GM10248 (cell line): ENCODE measurements around the gene EPHA4.

Experiments
- CTCF ChIA-PET: fragments of 300-600 bp; sonication (Branson Sonifier 250); formaldehyde crosslinking; extraction: SDS; loops from one replicate; lab custom pipeline; 2021; ENCODE audit warnings: antibody characterized with exemption; lab: Yijun Ruan, JAX
- POLR2A ChIA-PET: fragments of 350-650 bp; sonication (Branson Sonifier 250); formaldehyde crosslinking; extraction: SDS; loops from one replicate; lab custom pipeline; 2020; ENCODE audit warnings: antibody characterized with exemption; lab: Yijun Ruan, JAX
- DNase-seq: peaks from one replicate; pipeline ENCODE4 v3.0.0; 2012; ENCODE audit errors: extremely low spot score
- TF ChIP-seq, protein P1 (sequence below): IDR thresholded peaks from 2 replicates; pipeline ENCODE4 v1.5.1; 2012; ENCODE audit warnings: mild to moderate bottlenecking, low read depth; ENCODE audit errors: extremely low read depth, missing control alignments, control extremely low read depth

The EPHA4 gene

DNA sequence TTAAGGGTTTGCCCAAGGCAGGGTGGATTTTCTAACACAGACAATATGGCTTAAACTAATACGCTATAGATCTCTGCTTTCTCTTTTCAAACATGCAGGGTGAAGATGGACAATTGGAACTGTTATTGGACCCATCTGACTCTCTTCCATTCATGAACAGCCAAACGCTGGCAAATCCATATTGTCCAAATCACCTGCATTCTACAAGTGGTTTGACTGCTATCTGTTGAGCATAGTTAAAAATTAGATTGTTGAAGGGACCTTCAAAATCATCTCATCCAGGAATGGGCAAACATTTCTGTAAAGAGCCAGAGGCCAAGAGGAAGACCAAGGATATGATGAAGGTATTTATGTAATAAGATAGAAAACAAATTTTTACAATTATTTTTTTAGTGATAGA is 65.6 kb downstream of the EPHA4 start:
- ChIA-PET POLR2A (no interaction called here), CTCF (interaction anchor here (1.3 kb wide), 1 partner anchor 14 kb away, joined by 3 read pairs; no protein-coding TSS in a partner anchor)
- TF ChIP-seq, protein P1, sequence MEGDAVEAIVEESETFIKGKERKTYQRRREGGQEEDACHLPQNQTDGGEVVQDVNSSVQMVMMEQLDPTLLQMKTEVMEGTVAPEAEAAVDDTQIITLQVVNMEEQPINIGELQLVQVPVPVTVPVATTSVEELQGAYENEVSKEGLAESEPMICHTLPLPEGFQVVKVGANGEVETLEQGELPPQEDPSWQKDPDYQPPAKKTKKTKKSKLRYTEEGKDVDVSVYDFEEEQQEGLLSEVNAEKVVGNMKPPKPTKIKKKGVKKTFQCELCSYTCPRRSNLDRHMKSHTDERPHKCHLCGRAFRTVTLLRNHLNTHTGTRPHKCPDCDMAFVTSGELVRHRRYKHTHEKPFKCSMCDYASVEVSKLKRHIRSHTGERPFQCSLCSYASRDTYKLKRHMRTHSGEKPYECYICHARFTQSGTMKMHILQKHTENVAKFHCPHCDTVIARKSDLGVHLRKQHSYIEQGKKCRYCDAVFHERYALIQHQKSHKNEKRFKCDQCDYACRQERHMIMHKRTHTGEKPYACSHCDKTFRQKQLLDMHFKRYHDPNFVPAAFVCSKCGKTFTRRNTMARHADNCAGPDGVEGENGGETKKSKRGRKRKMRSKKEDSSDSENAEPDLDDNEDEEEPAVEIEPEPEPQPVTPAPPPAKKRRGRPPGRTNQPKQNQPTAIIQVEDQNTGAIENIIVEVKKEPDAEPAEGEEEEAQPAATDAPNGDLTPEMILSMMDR: no peak
- no peak for DNase-seq

DNA sequence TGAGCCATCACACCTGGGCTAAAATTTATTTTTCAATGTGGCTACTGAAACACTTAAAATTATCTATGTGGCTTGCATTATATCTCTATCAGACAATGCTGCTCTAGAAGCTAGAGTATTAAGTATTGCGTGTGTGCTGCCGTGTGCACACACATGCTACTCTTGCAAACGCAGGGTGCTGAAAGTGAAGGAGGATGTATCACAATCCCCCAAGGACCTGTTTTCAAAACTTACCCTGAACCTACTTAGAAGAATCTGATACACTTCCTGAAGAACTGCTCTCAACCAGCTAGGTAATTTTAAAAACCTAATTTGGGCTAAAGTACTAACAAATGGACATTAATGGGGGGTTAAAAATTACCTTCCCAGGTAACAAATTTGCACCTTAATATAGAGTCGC is 66.5 kb downstream of the EPHA4 start:
- ChIA-PET POLR2A (no interaction called here), CTCF (no interaction called here)

DNA sequence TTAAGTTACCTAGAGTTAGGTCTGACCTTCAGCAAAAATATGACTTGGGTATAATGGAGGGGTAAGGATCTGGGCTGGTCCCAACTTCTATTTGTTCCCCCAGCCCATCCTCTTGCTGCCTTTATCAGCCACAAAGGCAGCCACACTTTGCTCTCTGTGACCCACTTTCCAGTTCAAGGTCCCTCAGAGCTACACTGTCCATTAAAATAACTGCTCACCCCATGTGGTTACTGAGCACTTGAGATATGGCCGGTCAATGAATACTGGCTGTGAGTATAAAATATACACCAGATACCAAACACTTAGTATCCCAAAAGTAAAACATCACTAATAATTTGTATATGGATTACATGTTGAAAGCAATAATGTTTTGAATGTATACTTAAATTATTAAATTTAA is 67.2 kb downstream of the EPHA4 start:
- ChIA-PET POLR2A (no interaction called here), CTCF (no interaction called here)
- DNase-seq: no peak
- TF ChIP-seq, protein P1: no peak

More for the DNA sequence above, 66.5 kb downstream of the EPHA4 start:
- DNase-seq: no peak
- TF ChIP-seq, protein P1: no peak

DNA sequence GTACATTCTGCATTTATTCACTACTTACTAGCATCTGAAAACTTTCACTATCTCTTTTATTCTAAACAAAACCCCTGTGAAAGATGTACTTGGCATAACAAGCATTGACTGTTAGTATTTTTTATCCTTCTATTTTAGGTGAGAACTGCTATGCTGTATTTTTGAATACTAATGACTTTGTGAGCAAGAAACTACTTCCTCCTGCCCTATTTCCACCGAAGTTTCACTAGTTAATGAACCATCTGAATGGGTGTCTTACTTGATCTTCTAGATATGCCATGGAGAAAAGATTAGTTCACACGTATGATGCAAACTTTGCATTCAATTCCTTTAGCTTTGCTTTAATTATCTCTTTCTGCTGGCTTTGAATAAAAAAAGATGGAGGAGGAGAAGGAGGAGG is 68.1 kb downstream of the EPHA4 start:
- no peak for DNase-seq
- TF ChIP-seq, protein P1: no peak
- POLR2A ChIA-PET: no interaction called here
- CTCF ChIA-PET: no interaction called here

DNA sequence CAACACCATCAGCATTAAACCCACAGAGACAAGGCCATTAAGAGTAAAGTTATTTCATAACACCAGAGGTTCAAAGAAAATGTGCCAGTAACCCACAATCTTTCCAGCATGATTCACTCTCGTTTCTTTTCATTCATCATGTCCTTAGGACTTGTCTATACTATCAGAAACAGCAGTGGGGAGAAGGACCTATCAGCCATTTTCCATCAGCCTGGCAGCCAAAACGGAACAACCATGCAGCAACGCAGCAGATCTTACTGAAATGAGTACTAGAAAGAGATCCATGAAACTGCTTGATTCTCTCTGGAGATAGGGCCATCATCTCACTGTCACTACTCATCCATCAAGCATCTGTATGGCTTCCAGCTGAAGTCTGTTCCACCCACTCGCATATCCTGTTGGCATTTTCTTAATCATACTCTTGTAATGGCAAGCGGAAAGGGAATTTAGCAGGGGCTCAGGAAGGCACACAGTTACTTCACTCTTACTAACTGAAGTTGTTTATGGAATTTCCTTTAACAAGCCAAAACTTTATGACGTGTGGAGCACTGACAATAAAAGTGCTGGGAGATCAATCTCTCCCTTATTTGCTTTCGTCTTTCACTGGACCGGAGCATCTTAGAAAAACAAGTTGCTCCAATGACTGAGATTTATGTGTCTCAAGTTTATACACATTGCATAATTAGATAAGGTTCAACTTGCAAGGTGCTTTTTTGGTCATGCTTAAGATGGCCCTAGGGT is 69.7 kb downstream of the EPHA4 start:
- TF ChIP-seq, protein P1: no peak
- no peak for DNase-seq
- CTCF ChIA-PET: interaction anchor here (1.5 kb wide), 1 partner anchor 16 kb away, joined by 3 read pairs; no protein-coding TSS in a partner anchor
- POLR2A ChIA-PET: no interaction called here

DNA sequence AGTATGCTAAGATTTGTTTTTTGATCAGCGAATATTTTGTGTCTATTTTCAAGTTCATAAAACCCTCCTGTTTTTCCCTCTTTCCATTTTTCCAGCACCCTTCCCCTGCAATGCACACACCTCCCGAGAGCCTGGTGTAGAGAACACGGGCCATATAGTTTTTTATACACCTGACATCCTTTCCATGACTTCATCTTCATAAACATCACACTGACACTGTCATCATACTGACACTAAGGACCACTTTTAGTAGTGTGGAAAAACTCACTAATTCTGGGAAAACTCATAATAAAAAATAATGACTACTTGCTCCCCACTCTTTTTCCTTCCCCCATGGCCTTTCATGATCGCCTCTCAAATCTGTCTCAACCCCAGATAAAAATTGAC is 70.2 kb downstream of the EPHA4 start:
- no peak for DNase-seq
- POLR2A ChIA-PET: no interaction called here
- TF ChIP-seq, protein P1: no peak
- CTCF ChIA-PET: interaction anchor here (1.5 kb wide), 1 partner anchor 15 kb away, joined by 3 read pairs; no protein-coding TSS in a partner anchor
